SK-N-SH (cell line): ENCODE measurements around the gene RAET1E. TPM values are rescaled to one million over a fixed set of nuclear protein-coding genes. Genes with fewer than 3 reads are reported as not detected.
A peak's percentile ranks its signal among the peaks of the same experiment; 100 is the strongest.

Experiments
- CTCF ChIA-PET: fragments of 300-600, 350-600 bp; formaldehyde crosslinking; extraction: SDS; loops from one replicate; lab custom pipeline; 2021; lab: Yijun Ruan, JAX
- POLR2A ChIA-PET: fragments of 350-600 bp; sonication (Branson Sonifier 250); formaldehyde crosslinking; extraction: SDS; loops from one replicate; lab custom pipeline; 2020; ENCODE audit warnings: antibody characterized with exemption, inconsistent platforms; lab: Yijun Ruan, JAX
- DNase-seq: peaks from one replicate; pipeline ENCODE4 v3.0.0; 2012
- H2AFZ ChIP-seq: fragments of 200-600 bp; sonication (generic); 2 replicates; pipeline ENCODE4 v1.8.1; 2016; ENCODE audit warnings: antibody characterized with exemption, mild to moderate bottlenecking, low read depth
- H3F3A ChIP-seq: fragments of 200-600 bp; sonication (generic); replicated peaks from 2 replicates; pipeline ENCODE3; 2016; ENCODE audit warnings: antibody characterized with exemption, mild to moderate bottlenecking; ENCODE audit not compliant: insufficient read depth
- H3K27ac ChIP-seq, 2 experiments: fragments of 200-500 bp in 1 of 2; fragments of 200-600 bp in 1 of 2; sonication (Bioruptor generic) in 1 of 2; sonication (generic), shearing (Covaris generic) in 1 of 2; 2 replicates each; pipeline versions ENCODE4 v1.5.1 to v1.6.1; 2014 to 2016; ENCODE audit warnings: low read depth in 2 of 2, inconsistent platforms in 1 of 2, low read length in 1 of 2, mild to moderate bottlenecking in 1 of 2, mixed read lengths in 1 of 2
- H3K27me3 ChIP-seq: fragments of 200-600 bp; sonication (generic), shearing (Covaris generic); 2 replicates; pipeline ENCODE4 v1.6.1; 2016; ENCODE audit warnings: mixed run types; ENCODE audit not compliant: insufficient read depth
- H3K36me3 ChIP-seq, 2 experiments: fragments of 200-500 bp in 1 of 2; fragments of 200-600 bp in 1 of 2; sonication (Bioruptor generic) in 1 of 2; sonication (generic) in 1 of 2; replicated peaks in 1 of 2; 2 replicates each; pipeline versions ENCODE3 to v1.5.1; 2014 to 2016; ENCODE audit warnings: low read length in 1 of 2, mild to moderate bottlenecking in 1 of 2; ENCODE audit not compliant: insufficient read depth in 2 of 2, control insufficient read depth in 1 of 2
- H3K4me1 ChIP-seq, 2 experiments: fragments of 200-500 bp in 1 of 2; fragments of 200-600 bp in 1 of 2; sonication (Bioruptor generic) in 1 of 2; sonication (generic), shearing (Covaris generic) in 1 of 2; 2 replicates each; pipeline versions ENCODE4 v1.5.1 to v1.6.1; 2014 to 2016; ENCODE audit warnings: low read depth in 1 of 2, low read length in 1 of 2, mixed run types in 1 of 2; ENCODE audit not compliant: insufficient read depth in 2 of 2, control insufficient read depth in 1 of 2
- H3K4me2 ChIP-seq: fragments of 200-600 bp; sonication (generic), shearing (Covaris generic); 2 replicates; pipeline ENCODE4 v1.6.1; 2017; ENCODE audit warnings: mixed run types
- H3K4me3 ChIP-seq, 2 experiments: fragments of 200-500 bp in 1 of 2; fragments of 200-600 bp in 1 of 2; sonication (Bioruptor generic) in 1 of 2; sonication (generic), shearing (Covaris generic) in 1 of 2; 2 replicates each; pipeline versions ENCODE4 v1.5.1 to v1.8.1; 2014 to 2016; ENCODE audit warnings: low read depth in 2 of 2, inconsistent platforms in 1 of 2, low read length in 1 of 2, mild to moderate bottlenecking in 1 of 2, mixed read lengths in 1 of 2, moderate library complexity in 1 of 2
- H3K79me2 ChIP-seq: fragments of 200-600 bp; sonication (generic); 2 replicates; pipeline ENCODE4 v1.8.1; 2017; ENCODE audit warnings: mild to moderate bottlenecking; ENCODE audit not compliant: insufficient read depth
- H3K9ac ChIP-seq: fragments of 200-600 bp; sonication (generic); 2 replicates; pipeline ENCODE4 v1.6.1; 2017; ENCODE audit warnings: mixed run types
- H3K9me2 ChIP-seq: fragments of 200-600 bp; sonication (generic); 2 replicates; pipeline ENCODE4 v1.6.1; 2017; ENCODE audit warnings: mixed run types
- H3K9me3 ChIP-seq: fragments of 200-600 bp; sonication (generic); 2 replicates; pipeline ENCODE4 v1.6.1; 2017; ENCODE audit warnings: mixed run types, mild to moderate bottlenecking, moderate library complexity
- H4K20me1 ChIP-seq: fragments of 200-600 bp; sonication (generic); 2 replicates; pipeline ENCODE4 v1.6.1; 2017; ENCODE audit warnings: mild to moderate bottlenecking, mixed run types; ENCODE audit not compliant: insufficient read depth
- CHD2 ChIP-seq: fragments of 150-350 bp; IDR thresholded peaks from 2 replicates; pipeline ENCODE4 v1.6.1; 2018; ENCODE audit warnings: low read length; ENCODE audit not compliant: partially characterized antibody
- EP300 ChIP-seq, 2 experiments: IDR thresholded peaks; 2 replicates each; pipeline versions ENCODE4 v1.4.0 to v1.6.1; 2012; ENCODE audit warnings: borderline replicate concordance in 1 of 2, low read depth in 1 of 2, low read length in 1 of 2
- FOSL2 ChIP-seq: IDR thresholded peaks from 2 replicates; pipeline ENCODE4 v1.4.0; 2012; ENCODE audit warnings: low read depth, mild to moderate bottlenecking, moderate library complexity, borderline replicate concordance
- GATA2 ChIP-seq: sonication (generic); formaldehyde crosslinking; IDR thresholded peaks from 2 replicates; pipeline ENCODE4 v1.5.0; 2020; ENCODE audit warnings: mild to moderate bottlenecking, missing genetic modification reagents
- NRF1 ChIP-seq: IDR thresholded peaks from 2 replicates; pipeline ENCODE4 v1.6.1; 2012; ENCODE audit warnings: low read depth, mild to moderate bottlenecking, low read length
- RAD21 ChIP-seq: IDR thresholded peaks from 2 replicates; pipeline ENCODE4 v1.6.1; 2012; ENCODE audit warnings: mild to moderate bottlenecking, low read length
- RXRA ChIP-seq: IDR thresholded peaks from 2 replicates; pipeline ENCODE4 v1.4.0; 2012; ENCODE audit warnings: low read depth, mild to moderate bottlenecking, borderline replicate concordance
- SIN3A ChIP-seq: IDR thresholded peaks from 2 replicates; pipeline ENCODE4 v1.6.1; 2012; ENCODE audit warnings: low read depth, mild to moderate bottlenecking, low read length, moderate library complexity, borderline replicate concordance
- TEAD4 ChIP-seq: IDR thresholded peaks from 2 replicates; pipeline ENCODE4 v1.4.0; 2012; ENCODE audit warnings: mild to moderate bottlenecking, borderline replicate concordance; ENCODE audit not compliant: insufficient read depth
- WGBS: methylation state at CpG from one replicate; pipeline ENCODE4 v1.1.6; 2017; ENCODE audit warnings: low lambda C conversion rate; 5-methylcytosine and 5-hydroxymethylcytosine counted together
- polyA plus RNA-seq, 3 experiments: library from polyadenylated mRNA; depleted of rRNA; stranded (reverse); fragments of >200 nt; gene quantifications; 2 replicates each; pipeline ENCODE4 v1.2.3, GENCODE V29; 2012
- TF ChIP-seq, protein P1 (sequence below): IDR thresholded peaks from 2 replicates; pipeline ENCODE4 v1.4.0; 2012; ENCODE audit warnings: low read depth, borderline replicate concordance
- TF ChIP-seq, protein P2 (sequence below): IDR thresholded peaks from 2 replicates; pipeline ENCODE4 v1.4.0; 2012; ENCODE audit warnings: low read depth, borderline replicate concordance
- TF ChIP-seq, protein P3 (sequence below): IDR thresholded peaks from 2 replicates; pipeline ENCODE4 v1.6.1; 2012; ENCODE audit warnings: mild to moderate bottlenecking, low read depth, low read length, moderate library complexity
- TF ChIP-seq, protein P4 (sequence below): IDR thresholded peaks from 2 replicates; pipeline ENCODE4; 2012

RAET1E gene
- polyA plus RNA-seq, 1 of the 3 experiments (the other 2 are of a cell fraction), result 0.15 TPM

DNA sequence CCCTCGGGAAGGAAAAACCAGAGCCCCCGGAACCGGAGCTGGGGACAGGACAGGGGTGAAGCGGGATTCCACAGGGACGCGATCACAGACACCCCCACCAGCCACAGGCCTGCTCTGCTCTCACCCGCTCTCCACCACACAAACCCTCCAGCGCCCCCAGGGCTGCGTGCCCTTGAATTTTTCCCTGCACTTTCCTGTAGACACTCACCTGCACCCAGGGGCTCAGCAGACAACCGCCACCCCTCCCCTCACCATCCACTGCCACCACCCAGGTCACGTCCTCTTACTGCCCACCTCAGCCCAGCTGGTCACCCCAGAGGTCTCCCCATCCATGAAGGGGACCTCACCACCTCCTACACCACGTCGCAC, 44.5 kb upstream of the RAET1E start:
- Histone ChIP-seq H3K9me3 (no peaks in the 10 kb centered on the region), H3K27me3 (peaks cover 32% of the 10 kb centered on the region), H3K79me2 (no peaks in the 10 kb centered on the region), H2AFZ (peak overlapping the region; percentile 90), H4K20me1 (no peaks in the 10 kb centered on the region), H3F3A (no peaks in the 10 kb centered on the region), H3K27ac (no peak overlapping the region), H3K9me2 (no peaks in the 10 kb centered on the region), H3K4me1 (peaks cover 0 to 8% of the 10 kb centered on the region in 2 experiments; a peak in 1 of 4 replicates)
- DNase-seq, result no peak
- ChIA-PET CTCF (no interaction called here), POLR2A (no interaction called here)
- TF ChIP-seq GATA2 (CRISPR knock-in tag) (no peak), FOSL2 (no peak), EP300 (IDR thresholded peaks at IDR 0.05; ENCODE audit: borderline replicate concordance in 1 of 2, low read depth in 1 of 2, low read length in 1 of 2) (no peak), TEAD4 (no peak), RAD21 (no peak), NRF1 (no peak), RXRA (no peak), CHD2 (no peak), SIN3A (no peak)
- TF ChIP-seq, protein P1, sequence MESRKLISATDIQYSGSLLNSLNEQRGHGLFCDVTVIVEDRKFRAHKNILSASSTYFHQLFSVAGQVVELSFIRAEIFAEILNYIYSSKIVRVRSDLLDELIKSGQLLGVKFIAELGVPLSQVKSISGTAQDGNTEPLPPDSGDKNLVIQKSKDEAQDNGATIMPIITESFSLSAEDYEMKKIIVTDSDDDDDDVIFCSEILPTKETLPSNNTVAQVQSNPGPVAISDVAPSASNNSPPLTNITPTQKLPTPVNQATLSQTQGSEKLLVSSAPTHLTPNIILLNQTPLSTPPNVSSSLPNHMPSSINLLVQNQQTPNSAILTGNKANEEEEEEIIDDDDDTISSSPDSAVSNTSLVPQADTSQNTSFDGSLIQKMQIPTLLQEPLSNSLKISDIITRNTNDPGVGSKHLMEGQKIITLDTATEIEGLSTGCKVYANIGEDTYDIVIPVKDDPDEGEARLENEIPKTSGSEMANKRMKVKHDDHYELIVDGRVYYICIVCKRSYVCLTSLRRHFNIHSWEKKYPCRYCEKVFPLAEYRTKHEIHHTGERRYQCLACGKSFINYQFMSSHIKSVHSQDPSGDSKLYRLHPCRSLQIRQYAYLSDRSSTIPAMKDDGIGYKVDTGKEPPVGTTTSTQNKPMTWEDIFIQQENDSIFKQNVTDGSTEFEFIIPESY, result no peak
- TF ChIP-seq, protein P2, sequence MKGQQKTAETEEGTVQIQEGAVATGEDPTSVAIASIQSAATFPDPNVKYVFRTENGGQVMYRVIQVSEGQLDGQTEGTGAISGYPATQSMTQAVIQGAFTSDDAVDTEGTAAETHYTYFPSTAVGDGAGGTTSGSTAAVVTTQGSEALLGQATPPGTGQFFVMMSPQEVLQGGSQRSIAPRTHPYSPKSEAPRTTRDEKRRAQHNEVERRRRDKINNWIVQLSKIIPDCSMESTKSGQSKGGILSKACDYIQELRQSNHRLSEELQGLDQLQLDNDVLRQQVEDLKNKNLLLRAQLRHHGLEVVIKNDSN, result no peak
- TF ChIP-seq, protein P3, sequence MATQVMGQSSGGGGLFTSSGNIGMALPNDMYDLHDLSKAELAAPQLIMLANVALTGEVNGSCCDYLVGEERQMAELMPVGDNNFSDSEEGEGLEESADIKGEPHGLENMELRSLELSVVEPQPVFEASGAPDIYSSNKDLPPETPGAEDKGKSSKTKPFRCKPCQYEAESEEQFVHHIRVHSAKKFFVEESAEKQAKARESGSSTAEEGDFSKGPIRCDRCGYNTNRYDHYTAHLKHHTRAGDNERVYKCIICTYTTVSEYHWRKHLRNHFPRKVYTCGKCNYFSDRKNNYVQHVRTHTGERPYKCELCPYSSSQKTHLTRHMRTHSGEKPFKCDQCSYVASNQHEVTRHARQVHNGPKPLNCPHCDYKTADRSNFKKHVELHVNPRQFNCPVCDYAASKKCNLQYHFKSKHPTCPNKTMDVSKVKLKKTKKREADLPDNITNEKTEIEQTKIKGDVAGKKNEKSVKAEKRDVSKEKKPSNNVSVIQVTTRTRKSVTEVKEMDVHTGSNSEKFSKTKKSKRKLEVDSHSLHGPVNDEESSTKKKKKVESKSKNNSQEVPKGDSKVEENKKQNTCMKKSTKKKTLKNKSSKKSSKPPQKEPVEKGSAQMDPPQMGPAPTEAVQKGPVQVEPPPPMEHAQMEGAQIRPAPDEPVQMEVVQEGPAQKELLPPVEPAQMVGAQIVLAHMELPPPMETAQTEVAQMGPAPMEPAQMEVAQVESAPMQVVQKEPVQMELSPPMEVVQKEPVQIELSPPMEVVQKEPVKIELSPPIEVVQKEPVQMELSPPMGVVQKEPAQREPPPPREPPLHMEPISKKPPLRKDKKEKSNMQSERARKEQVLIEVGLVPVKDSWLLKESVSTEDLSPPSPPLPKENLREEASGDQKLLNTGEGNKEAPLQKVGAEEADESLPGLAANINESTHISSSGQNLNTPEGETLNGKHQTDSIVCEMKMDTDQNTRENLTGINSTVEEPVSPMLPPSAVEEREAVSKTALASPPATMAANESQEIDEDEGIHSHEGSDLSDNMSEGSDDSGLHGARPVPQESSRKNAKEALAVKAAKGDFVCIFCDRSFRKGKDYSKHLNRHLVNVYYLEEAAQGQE, result no peak
- TF ChIP-seq, protein P4, sequence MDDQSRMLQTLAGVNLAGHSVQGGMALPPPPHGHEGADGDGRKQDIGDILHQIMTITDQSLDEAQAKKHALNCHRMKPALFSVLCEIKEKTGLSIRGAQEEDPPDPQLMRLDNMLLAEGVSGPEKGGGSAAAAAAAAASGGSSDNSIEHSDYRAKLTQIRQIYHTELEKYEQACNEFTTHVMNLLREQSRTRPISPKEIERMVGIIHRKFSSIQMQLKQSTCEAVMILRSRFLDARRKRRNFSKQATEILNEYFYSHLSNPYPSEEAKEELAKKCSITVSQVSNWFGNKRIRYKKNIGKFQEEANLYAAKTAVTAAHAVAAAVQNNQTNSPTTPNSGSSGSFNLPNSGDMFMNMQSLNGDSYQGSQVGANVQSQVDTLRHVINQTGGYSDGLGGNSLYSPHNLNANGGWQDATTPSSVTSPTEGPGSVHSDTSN, result no peak
- TF ChIP-seq, all 33 proteins: peak for 0
- H3K4me3 ChIP-seq, result peak overlapping the region; percentile 56 to 70; a peak in 3 of 4 replicates
- peak overlapping the region; percentile 98 for H3K4me2 ChIP-seq
- whole genome bisulfite sequencing, result 22% methylated on average over 8 of the region's 13 CpGs
- no peaks in the 10 kb centered on the region for H3K36me3 ChIP-seq
- peak overlapping the region; percentile 58; the same call in 1 of the 2 replicates for H3K9ac ChIP-seq
